Activated T-cell treated with anti-CD3 and anti-CD28 coated beads, Interleukin-2, amount 50 U/mL, for 72 hours (primary cell): Measurements from ENCODE around the gene ERAP2. TPM values are rescaled to one million over a fixed set of nuclear protein-coding genes. Genes with fewer than 3 reads are reported as not detected.
"Not testable (repeated sequence)": the region's sequence is repeated elsewhere in the genome, so short reads cannot be mapped to it uniquely, and the experiment has no call there.

Experiments used
- ATAC-seq, 2 donors: fragments of 150-1000 bp; cut with Tn5 transposase; replicated peaks in 1 of 2; 2 replicates each; pipeline ENCODE4 v1.10.0; 2021; ENCODE audit warnings: moderate library complexity in 2 of 2, mild to moderate bottlenecking in 1 of 2
- DNase-seq, 2 donors: peaks; one replicate each; pipeline ENCODE4 v3.0.0; 2021 to 2022; ENCODE audit warnings: mixed read lengths in 1 of 2
- H3K27ac Mint-ChIP-seq: one replicate; pipeline ENCODE4 v1.8.0; 2022; ENCODE audit warnings: mild to moderate bottlenecking, moderate library complexity, mixed read lengths
- H3K27me3 Mint-ChIP-seq: one replicate; pipeline ENCODE4 v1.8.0; 2022; ENCODE audit warnings: low read depth, mixed read lengths
- H3K36me3 Mint-ChIP-seq, 2 donors: one replicate each; pipeline ENCODE4 v1.8.0; 2022; ENCODE audit warnings: mixed read lengths in 2 of 2, mild to moderate bottlenecking in 1 of 2; ENCODE audit not compliant: insufficient read depth in 2 of 2
- H3K4me1 Mint-ChIP-seq: one replicate; pipeline ENCODE4 v1.8.0; 2022; ENCODE audit warnings: low read depth, mixed read lengths
- H3K4me3 Mint-ChIP-seq, 2 donors: one replicate each; pipeline ENCODE4 v1.8.0; 2022; ENCODE audit warnings: mild to moderate bottlenecking in 2 of 2, mixed read lengths in 2 of 2, moderate library complexity in 2 of 2
- H3K9me3 Mint-ChIP-seq, 2 donors: one replicate each; pipeline ENCODE4 v1.8.0; 2022; ENCODE audit warnings: mixed read lengths in 2 of 2
- total RNA-seq, 2 donors: library from RNA; stranded (reverse); gene quantifications; one replicate each; pipeline ENCODE4 v1.2.3, GENCODE V29; 2022

The ERAP2 gene
- 100 to 1,000 TPM in 1 of 2 donors, 10 to 100 TPM in 1; 92.1 to 133 TPM for total RNA-seq

- Mint-ChIP-seq H3K27me3 (no peaks in the 10 kb centered on the region), H3K9me3 (no peaks in the 10 kb centered on the region), H3K4me1 (peaks cover 71% of the 10 kb centered on the region), H3K36me3 (peaks cover 16% of the 10 kb centered on the region in 2 donors), H3K4me3 (peak within 1 kb of the TSS; percentile 86 to 87), H3K27ac (peak within 1 kb of the TSS; percentile 94)
- DNase-seq (peak in 1 of 2 donors; percentile 29), ATAC-seq (peak; percentile 64 to 76)
These were observed at the start of gene ERAP2 for GRCh38 chr5:96876292-96876850. ERAP2 (plus strand) TSS chr5:96876500; CDS start chr5:96879686, 3,186 bp downstream.

- H3K9me3 Mint-ChIP-seq: no peaks in the 10 kb centered on the region
- H3K27ac Mint-ChIP-seq: no peak overlapping the region
- DNase-seq: no peak
- ATAC-seq: no peak
- no peak overlapping the region for H3K4me3 Mint-ChIP-seq
- no peaks in the 10 kb centered on the region for H3K27me3 Mint-ChIP-seq
- no peaks in the 10 kb centered on the region for H3K36me3 Mint-ChIP-seq
- H3K4me1 Mint-ChIP-seq: no peaks in the 10 kb centered on the region
These were observed 47.0 kb upstream of the ERAP2 start for GRCh38 chr5:96829297-96829696.

DNA sequence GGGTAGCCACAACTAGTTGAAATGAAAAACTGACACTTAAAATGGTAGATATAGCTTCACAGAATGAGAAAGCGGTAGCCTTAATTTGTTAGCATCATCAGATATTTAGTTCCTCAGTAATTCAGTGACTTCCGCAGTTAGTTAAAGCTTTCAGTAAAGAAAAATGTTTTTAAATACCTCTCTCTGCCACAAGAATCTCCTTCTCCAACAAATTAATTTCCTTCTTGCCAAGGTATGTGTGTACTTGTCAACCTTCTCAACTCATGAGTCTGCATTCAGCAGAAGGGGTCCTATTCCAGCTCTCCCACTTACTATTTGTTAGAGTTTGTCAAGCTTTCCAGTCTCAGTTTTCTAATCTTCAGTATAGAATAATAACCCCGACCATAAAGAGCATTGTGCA lies 42.3 kb upstream of the ERAP2 start:
- H3K4me3 Mint-ChIP-seq: no peak overlapping the region
- no peaks in the 10 kb centered on the region for H3K27me3 Mint-ChIP-seq
- no peaks in the 10 kb centered on the region for H3K9me3 Mint-ChIP-seq
- no peaks in the 10 kb centered on the region for H3K36me3 Mint-ChIP-seq
- H3K4me1 Mint-ChIP-seq: peaks cover 5% of the 10 kb centered on the region
- ATAC-seq (no peak), DNase-seq (no peak)
- no peak overlapping the region for H3K27ac Mint-ChIP-seq

- H3K27ac Mint-ChIP-seq: no peak overlapping the region
- H3K4me3 Mint-ChIP-seq: no peak overlapping the region
- ATAC-seq: no peak
- DNase-seq: no peak
- no peaks in the 10 kb centered on the region for H3K27me3 Mint-ChIP-seq
- no peaks in the 10 kb centered on the region for H3K9me3 Mint-ChIP-seq
- no peaks in the 10 kb centered on the region for H3K36me3 Mint-ChIP-seq
- H3K4me1 Mint-ChIP-seq: peaks cover 6% of the 10 kb centered on the region
These were observed 40.5 kb upstream of the ERAP2 start for GRCh38 chr5:96835791-96836191.

DNA sequence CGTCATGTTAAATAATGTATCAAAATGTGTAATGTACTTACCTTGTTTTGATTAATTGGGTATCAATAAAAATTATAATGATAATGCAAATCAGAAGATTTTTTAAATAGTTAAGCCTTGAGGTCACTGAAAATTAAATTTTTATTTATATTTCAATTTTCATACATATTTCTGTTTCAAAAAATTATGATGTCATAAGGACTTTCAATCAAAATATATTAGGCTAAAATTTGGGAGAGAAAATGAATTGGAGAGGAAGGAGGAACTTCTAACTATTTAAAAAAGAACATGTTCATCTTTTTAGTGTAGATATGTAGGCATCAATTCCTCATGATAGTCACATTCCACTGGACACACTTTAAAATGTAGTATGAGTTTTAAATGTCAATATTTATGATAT lies 39.5 kb upstream of the ERAP2 start:
- Mint-ChIP-seq H3K36me3 (no peaks in the 10 kb centered on the region), H3K4me3 (no peak overlapping the region), H3K27ac (no peak overlapping the region), H3K4me1 (peaks cover 12% of the 10 kb centered on the region), H3K9me3 (no peaks in the 10 kb centered on the region), H3K27me3 (no peaks in the 10 kb centered on the region)
- ATAC-seq (no peak), DNase-seq (no peak)

- Mint-ChIP-seq H3K27me3 (no peaks in the 10 kb centered on the region), H3K4me3 (no peak overlapping the region), H3K9me3 (no peaks in the 10 kb centered on the region), H3K27ac (no peak overlapping the region), H3K4me1 (peaks cover 12% of the 10 kb centered on the region), H3K36me3 (no peaks in the 10 kb centered on the region)
- ATAC-seq (no peak), DNase-seq (no peak)
These were observed 39.0 kb upstream of the ERAP2 start for GRCh38 chr5:96837303-96837702.

- no peak overlapping the region for H3K4me3 Mint-ChIP-seq
- H3K27ac Mint-ChIP-seq: no peak overlapping the region
- DNase-seq: no peak
- H3K9me3 Mint-ChIP-seq: no peaks in the 10 kb centered on the region
- no peaks in the 10 kb centered on the region for H3K36me3 Mint-ChIP-seq
- no peak for ATAC-seq
- peaks cover 19% of the 10 kb centered on the region for H3K4me1 Mint-ChIP-seq
- H3K27me3 Mint-ChIP-seq: no peaks in the 10 kb centered on the region
These were observed 37.9 kb upstream of the ERAP2 start for GRCh38 chr5:96838201-96839070.

DNA sequence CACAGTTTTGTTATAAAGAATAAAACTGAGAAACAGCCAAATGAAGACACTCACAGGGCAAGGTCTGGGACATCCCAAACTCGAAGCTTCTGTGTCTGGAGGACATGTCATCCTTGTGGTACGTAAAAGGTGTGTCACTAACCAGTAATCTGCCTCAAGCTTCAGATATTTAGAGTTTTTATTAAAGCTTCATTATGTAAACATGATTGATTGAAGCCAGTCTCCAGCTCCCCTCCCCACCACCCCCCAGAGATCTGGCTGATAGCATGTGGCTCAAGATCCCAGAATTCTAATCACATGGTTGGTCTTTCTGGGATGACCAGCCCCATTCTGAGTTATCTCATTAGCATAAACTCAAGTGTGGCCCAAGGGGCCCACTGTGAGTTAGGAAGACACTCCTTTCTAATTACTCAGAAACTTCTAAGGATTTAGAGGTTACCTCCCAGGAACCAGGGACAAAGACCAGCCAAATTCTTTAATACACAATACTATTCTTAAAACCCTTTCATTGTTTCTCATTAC lies 37.2 kb upstream of the ERAP2 start:
- H3K9me3 Mint-ChIP-seq: no peaks in the 10 kb centered on the region
- ATAC-seq: no peak
- H3K36me3 Mint-ChIP-seq: no peaks in the 10 kb centered on the region
- no peak overlapping the region for H3K27ac Mint-ChIP-seq
- no peaks in the 10 kb centered on the region for H3K27me3 Mint-ChIP-seq
- peaks cover 19% of the 10 kb centered on the region for H3K4me1 Mint-ChIP-seq
- no peak overlapping the region for H3K4me3 Mint-ChIP-seq
- DNase-seq: no peak

DNA sequence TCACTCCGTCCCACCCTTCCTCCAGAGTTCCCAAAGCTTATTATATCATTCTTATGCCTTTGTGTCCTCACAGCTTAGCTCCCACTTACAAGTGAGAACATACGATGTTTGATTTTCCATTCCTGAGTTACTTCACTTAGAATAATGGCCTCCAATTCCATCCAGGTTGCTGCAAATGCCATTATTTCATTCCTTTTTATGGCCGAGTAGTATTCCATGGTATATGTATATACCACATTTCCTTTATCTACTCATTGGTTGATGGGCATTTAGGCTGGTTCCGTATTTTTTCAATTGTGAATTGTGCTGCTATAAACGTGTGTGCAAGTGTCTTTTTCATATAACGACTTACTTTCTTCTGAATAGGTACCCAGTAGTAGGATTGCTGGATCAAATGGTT lies 34.4 kb upstream of the ERAP2 start:
- not testable (repeated sequence) for H3K27me3 Mint-ChIP-seq, ATAC-seq, H3K27ac Mint-ChIP-seq, H3K4me3 Mint-ChIP-seq, H3K36me3 Mint-ChIP-seq, H3K9me3 Mint-ChIP-seq, DNase-seq
- peaks cover 19% of the 10 kb centered on the region for H3K4me1 Mint-ChIP-seq

GRCh38 chr5:96843140-96843539 lies 33.2 kb upstream of the ERAP2 start:
- Mint-ChIP-seq H3K27me3 (peaks cover 3% of the 10 kb centered on the region), H3K4me3 (no peak overlapping the region), H3K27ac (no peak overlapping the region), H3K4me1 (peaks cover 19% of the 10 kb centered on the region), H3K9me3 (no peaks in the 10 kb centered on the region), H3K36me3 (peaks cover 0 to 2% of the 10 kb centered on the region in 2 donors)
- no peak for ATAC-seq
- DNase-seq: no peak

- peaks cover 13% of the 10 kb centered on the region for H3K4me1 Mint-ChIP-seq
- no peak overlapping the region for H3K4me3 Mint-ChIP-seq
- DNase-seq: no peak
- H3K27ac Mint-ChIP-seq: no peak overlapping the region
- peaks cover 9% of the 10 kb centered on the region for H3K27me3 Mint-ChIP-seq
- ATAC-seq: no peak
- no peaks in the 10 kb centered on the region for H3K9me3 Mint-ChIP-seq
- H3K36me3 Mint-ChIP-seq: peaks cover 2 to 5% of the 10 kb centered on the region in 2 donors
These were observed 31.8 kb upstream of the ERAP2 start for GRCh38 chr5:96844481-96844990.

GRCh38 chr5:96851312-96852062 lies 24.8 kb upstream of the ERAP2 start:
- DNase-seq (no peak), ATAC-seq (no peak)
- Mint-ChIP-seq H3K36me3 (peaks cover 2 to 5% of the 10 kb centered on the region in 2 donors), H3K4me1 (no peaks in the 10 kb centered on the region), H3K27me3 (peaks cover 16% of the 10 kb centered on the region), H3K9me3 (no peaks in the 10 kb centered on the region), H3K4me3 (no peak overlapping the region), H3K27ac (no peak overlapping the region)

DNA sequence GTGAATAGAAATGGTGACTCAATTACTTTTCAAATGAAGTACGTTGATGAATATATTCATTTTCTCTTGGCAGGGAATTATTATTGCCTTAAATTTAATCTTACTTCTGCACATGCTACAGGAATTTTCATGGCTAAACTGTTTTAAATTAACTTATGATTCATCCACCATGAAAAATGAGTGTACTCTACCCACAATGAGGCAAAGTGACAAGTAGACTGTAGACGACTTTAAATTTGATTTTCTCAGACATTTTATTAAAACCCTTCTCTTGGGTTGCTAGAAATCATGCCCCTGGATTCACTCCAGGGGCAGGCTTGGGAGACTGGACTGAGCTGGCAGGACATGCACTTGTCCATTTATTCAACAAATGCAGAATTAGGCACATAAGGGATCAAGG lies 23.5 kb upstream of the ERAP2 start:
- Mint-ChIP-seq H3K4me3 (no peak overlapping the region), H3K27me3 (peaks cover 16% of the 10 kb centered on the region), H3K4me1 (no peaks in the 10 kb centered on the region), H3K27ac (no peak overlapping the region), H3K36me3 (peaks cover 2 to 4% of the 10 kb centered on the region in 2 donors), H3K9me3 (no peaks in the 10 kb centered on the region)
- ATAC-seq (no peak), DNase-seq (no peak)
